AG04450 (cell line): ENCODE measurements around the gene GPC3. TPM values are rescaled to one million over a fixed set of nuclear protein-coding genes. Genes with fewer than 3 reads are reported as not detected.

Source experiments
- CTCF ChIA-PET: fragments of 300-600, 350-600 bp; formaldehyde crosslinking; extraction: SDS; loops from one replicate; lab custom pipeline; 2022; ENCODE audit warnings: antibody characterized with exemption, inconsistent platforms; lab: Charles Lee
- POLR2A ChIA-PET: fragments of 350-600 bp; formaldehyde crosslinking; extraction: SDS; loops from one replicate; lab custom pipeline; 2021; ENCODE audit warnings: antibody characterized with exemption, inconsistent platforms; lab: Yijun Ruan, JAX
- DNase-seq: peaks from one replicate; pipeline ENCODE4 v3.0.0-alpha.2; 2011; ENCODE audit warnings: low read depth, low spot score
- H3K27ac ChIP-seq: one replicate; pipeline ENCODE4 v1.5.1; 2012; ENCODE audit warnings: low read depth, low read length, control low read depth
- H3K27me3 ChIP-seq: one replicate; pipeline ENCODE4 v1.6.0; 2012; ENCODE audit warnings: low read length; ENCODE audit not compliant: control insufficient read depth, insufficient read depth
- H3K4me3 ChIP-seq: 2 replicates; pipeline ENCODE4 v1.5.1; 2011; ENCODE audit warnings: mild to moderate bottlenecking, low read depth, low read length, control low read depth
- H3K9me3 ChIP-seq: 2 replicates; pipeline ENCODE4 v1.5.1; 2012; ENCODE audit warnings: low read length; ENCODE audit not compliant: control insufficient read depth, insufficient read depth
- CTCF ChIP-seq: IDR thresholded peaks from 2 replicates; pipeline ENCODE4 v1.5.1; 2011; ENCODE audit warnings: low read depth, low read length, control low read depth, inconsistent platforms
- polyA plus RNA-seq: library from polyadenylated mRNA; depleted of rRNA; stranded (reverse); fragments of >200 nt; gene quantifications from 2 replicates; pipeline ENCODE4 v1.2.3, GENCODE V29; 2011

Gene GPC3
- polyA plus RNA-seq, 1 experiment: not detected

- CTCF ChIA-PET: no interaction called here
- no peak for DNase-seq
- Histone ChIP-seq H3K9me3 (no peaks in the 10 kb centered on the region), H3K27me3 (no peaks in the 10 kb centered on the region), H3K27ac (no peak overlapping the region), H3K4me3 (no peak overlapping the region)
- POLR2A ChIA-PET: no interaction called here
- TF ChIP-seq CTCF: no peak
These were observed 189.1 kb downstream of the GPC3 start for GRCh38 chrX:133796282-133796681.

- Histone ChIP-seq H3K27me3 (no peaks in the 10 kb centered on the region), H3K9me3 (no peaks in the 10 kb centered on the region), H3K4me3 (no peak overlapping the region), H3K27ac (no peak overlapping the region)
- CTCF ChIA-PET: interaction anchor here (0.6 to 2.1 kb wide), 8 partner anchors 8 to 823 kb away, joined by 3 to 6 read pairs (median 4); no protein-coding TSS in a partner anchor
- TF ChIP-seq CTCF: no peak
- DNase-seq: no peak
- POLR2A ChIA-PET: no interaction called here
These were observed 191.3 kb downstream of the GPC3 start for GRCh38 chrX:133794126-133794525.

GRCh38 chrX:133793626-133794025 is 191.8 kb downstream of the GPC3 start:
- POLR2A ChIA-PET: no interaction called here
- no peak for DNase-seq
- H3K4me3 ChIP-seq: no peak overlapping the region
- TF ChIP-seq CTCF: no peak
- CTCF ChIA-PET: interaction anchor here (0.7 to 2.1 kb wide), 8 partner anchors 8 to 600 kb away, joined by 3 to 11 read pairs (median 4); no protein-coding TSS in a partner anchor
- H3K27me3 ChIP-seq: no peaks in the 10 kb centered on the region
- H3K9me3 ChIP-seq: no peaks in the 10 kb centered on the region
- H3K27ac ChIP-seq: no peak overlapping the region

- no peaks in the 10 kb centered on the region for H3K9me3 ChIP-seq
- peak; percentile 100 for TF ChIP-seq CTCF
- ChIA-PET POLR2A (no interaction called here), CTCF (interaction anchor here (0.6 to 2.6 kb wide), 28 partner anchors 9 to 604 kb away, joined by 3 to 19 read pairs (median 6); no protein-coding TSS in a partner anchor)
- H3K27me3 ChIP-seq: no peaks in the 10 kb centered on the region
- peak overlapping the region; percentile 38 for H3K4me3 ChIP-seq
- peak; percentile 26 for DNase-seq
- H3K27ac ChIP-seq: no peak overlapping the region
These were observed 193.0 kb downstream of the GPC3 start for GRCh38 chrX:133792198-133792953.

GRCh38 chrX:133789829-133790228 is 195.6 kb downstream of the GPC3 start:
- POLR2A ChIA-PET: no interaction called here
- no peak overlapping the region for H3K27ac ChIP-seq
- H3K4me3 ChIP-seq: no peak overlapping the region
- CTCF ChIA-PET: no interaction called here
- TF ChIP-seq CTCF: no peak
- no peak for DNase-seq
- no peaks in the 10 kb centered on the region for H3K27me3 ChIP-seq
- no peaks in the 10 kb centered on the region for H3K9me3 ChIP-seq
